Hypothalamus (tissue), 51 donors: Measurements from ENCODE around the gene PPARG.
A peak's percentile ranks its signal among the peaks of the same experiment; 100 is the strongest.
"Not testable (repeated sequence)": the region's sequence is repeated elsewhere in the genome, so short reads cannot be mapped to it uniquely, and the experiment has no call there.

Source experiments
- DNase-seq, 51 donors: peaks; one replicate each; lab custom pipeline; 2025; lab: John Stamatoyannopoulos, UW

The PPARG gene

DNA sequence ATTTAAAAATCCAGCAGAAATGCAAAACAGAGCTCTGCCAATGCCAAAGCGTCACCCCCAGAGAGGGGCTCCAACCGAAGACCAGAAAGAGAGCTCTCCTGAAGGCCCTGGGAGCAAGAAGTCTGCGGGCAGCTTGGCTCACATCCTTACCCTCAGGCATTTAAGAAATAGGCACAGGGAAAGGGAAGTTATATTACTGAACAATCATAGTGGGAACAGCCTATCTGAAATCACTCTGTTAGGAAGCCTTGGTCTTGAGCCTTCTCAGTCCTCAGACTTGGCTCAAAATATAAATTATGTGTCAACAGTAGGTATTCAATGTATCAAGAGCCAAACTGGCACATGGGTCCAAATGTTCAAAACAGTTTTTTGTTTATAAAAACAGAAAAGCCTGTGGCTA lies 10.3 kb upstream of the PPARG start:
- DNase-seq: no peak

DNA sequence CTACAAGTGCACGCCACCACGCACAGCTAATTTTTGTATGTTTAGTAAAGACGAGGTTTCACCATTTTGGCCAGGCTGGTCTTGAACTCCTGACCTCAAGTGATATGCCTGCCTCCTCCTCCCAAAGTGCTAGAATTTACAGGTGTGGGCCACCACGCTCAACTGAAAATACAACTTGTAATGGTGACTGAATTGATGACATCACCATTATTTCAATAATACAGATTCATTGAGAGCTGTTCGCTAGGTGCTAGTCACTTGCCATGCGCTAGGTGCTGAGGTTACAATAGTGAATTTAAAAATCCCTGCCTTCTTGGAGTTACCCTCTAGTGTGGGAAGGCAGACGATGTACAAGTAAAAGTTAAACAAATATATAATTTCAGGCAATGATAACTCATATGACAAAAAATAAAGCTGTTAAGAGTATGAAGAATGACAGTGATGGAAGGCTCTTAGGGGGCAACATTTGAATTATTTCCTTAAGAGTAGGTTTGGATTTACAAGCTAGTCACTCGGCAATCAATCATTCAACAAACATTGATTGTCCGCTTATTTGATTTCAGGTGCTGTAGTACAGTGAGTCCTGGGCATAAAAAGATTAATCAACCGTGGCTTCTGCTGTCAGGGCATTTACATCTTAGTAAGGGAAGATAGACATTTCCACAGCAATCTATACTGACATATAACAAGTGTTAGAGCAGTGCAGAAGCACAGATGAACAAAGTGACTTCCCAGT lies 9.1 kb upstream of the PPARG start:
- no peak for DNase-seq

DNA sequence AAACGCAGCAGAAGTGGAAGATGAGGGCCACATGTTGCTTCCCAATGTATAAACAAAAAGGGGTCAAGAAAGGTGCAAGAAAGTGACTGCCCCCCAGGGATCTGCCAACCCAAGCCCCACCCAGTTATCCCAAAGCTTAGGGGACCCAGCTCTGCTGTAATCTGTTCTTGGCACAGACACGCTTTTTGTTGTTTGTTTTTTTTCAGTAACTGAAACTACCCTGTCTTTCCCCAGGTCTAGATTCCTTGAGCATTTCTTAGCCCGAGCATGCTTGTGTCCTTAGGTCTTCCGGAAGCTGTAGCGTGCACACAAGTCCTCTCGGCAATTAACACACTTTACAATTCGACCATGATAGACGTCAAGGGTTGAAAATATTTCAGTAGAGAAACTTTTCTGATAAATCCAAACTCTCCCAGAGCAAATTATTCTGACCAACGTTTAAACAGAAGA lies 8.5 kb upstream of the PPARG start:
- no peak for DNase-seq

DNA sequence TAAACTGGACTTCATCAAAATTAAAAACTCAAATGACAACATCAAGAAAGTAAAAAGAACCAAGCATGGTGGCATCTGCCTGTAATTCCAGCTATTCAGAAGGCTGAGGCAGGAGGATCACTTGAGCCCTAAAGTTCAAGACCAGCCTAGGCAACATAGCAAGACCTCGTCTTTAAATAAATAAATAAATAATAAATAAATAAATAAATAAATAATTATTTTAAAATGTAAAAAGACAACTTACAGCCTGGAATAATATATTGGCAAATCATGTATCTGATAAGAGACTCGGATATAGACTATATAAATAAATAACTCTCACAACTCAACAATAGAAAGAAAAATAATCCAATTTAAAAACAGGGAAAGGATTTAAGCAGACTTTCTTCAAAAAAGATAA lies 4.3 kb upstream of the PPARG start:
- DNase-seq: no peak

DNA sequence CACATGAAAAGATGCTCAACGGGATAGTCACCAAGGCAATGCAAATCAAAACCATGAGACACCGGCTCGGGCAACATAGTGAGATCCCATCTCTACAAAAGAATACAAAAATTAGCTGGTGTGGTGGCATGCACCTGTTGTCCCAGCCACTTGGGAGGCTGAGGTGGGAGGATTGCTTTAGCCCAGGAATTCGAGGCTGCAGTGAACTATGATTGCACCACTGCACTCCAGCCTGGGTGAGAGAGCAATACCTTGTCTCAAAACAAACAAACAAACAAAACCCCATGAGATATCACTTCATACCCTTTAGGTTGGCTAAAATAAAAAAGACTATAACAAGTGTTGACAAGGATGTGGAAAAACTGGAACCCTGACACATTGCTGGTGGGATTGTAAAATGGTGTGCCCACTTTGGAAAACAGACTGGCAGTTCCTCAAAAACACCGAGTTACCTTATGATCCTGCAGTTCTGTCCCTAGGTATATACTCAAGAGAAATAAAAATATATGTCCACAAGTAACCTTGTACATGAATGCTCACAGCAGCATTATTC lies 3.8 kb upstream of the PPARG start:
- DNase-seq: no peak

DNA sequence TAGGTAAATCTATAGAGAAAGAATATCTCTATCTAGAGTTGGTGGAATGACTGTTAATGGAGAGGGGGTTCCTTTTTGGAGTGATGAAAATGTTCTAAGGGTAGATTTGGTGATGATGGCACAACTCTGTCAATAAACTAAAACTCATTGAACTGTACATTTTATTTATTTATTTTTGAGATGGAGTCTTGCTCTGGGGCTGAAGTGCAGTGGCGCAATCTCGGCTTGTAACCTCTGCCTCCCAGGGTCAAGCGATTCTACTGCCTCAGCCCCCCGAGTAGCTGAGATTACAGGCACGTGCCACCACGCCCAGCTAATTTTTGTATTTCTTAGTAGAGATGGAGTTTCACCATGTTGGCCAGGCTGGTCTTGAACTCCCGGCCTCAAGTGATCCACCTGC lies 3.1 kb upstream of the PPARG start:
- not testable (repeated sequence) for DNase-seq

DNA sequence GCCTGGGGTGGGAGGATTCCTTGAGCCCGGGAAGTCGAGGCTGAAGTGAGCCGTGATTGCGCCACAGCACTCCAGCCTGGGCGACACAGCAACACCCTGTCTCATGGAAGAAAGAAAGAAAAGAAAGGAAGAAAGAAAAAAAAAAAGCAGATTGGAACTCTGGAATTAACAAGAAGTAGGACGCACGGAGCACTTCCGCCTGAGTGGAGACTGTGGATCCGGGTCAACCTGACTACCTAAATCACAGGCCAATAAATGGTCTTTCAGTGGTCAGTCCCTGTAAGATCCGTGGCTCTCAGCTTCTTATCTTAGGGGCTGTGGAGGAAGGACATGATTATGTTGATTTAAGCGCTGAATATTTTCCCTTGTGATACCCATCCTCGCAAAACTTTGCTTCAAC lies 2.4 kb upstream of the PPARG start:
- no peak for DNase-seq

DNA sequence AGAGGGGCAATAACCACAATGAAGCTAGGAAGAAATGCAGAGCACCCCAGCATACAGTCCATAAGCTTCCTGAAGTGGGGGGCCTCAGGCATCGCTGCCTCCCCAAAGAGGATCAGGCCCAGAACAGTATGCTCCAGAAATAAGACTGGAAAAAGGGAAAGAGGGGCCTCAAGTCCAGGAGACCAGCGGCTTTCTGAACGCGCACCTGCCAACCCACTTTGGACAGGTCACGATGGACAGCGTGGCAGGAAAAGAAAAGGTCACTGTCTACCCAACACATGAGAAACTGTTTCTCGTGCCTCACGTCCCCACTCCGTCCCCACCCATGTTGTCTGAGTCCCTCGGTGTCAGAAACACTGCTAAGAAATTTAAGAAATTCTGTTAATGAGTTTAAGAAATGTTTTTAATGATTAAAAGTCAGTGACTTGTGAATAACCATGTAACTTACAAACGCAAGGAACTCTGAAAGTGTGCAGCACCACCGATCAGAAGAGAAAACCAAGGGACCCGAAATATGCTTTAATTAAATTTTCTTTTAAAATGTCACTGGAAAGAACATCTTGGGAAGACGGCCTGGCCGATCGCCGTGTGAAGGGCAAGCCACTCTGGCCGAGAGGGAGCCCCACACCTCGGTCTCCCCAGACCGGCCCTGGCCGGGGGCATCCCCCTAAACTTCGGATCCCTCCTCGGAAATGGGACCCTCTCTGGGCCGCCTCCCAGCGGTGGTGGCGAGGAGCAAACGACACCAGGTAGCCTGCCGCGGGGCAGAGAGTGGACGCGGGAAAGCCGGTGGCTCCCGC lies 1.7 kb upstream of the PPARG start:
- peak in 2 of 51 donors; percentile 9 to 11 for DNase-seq

DNA sequence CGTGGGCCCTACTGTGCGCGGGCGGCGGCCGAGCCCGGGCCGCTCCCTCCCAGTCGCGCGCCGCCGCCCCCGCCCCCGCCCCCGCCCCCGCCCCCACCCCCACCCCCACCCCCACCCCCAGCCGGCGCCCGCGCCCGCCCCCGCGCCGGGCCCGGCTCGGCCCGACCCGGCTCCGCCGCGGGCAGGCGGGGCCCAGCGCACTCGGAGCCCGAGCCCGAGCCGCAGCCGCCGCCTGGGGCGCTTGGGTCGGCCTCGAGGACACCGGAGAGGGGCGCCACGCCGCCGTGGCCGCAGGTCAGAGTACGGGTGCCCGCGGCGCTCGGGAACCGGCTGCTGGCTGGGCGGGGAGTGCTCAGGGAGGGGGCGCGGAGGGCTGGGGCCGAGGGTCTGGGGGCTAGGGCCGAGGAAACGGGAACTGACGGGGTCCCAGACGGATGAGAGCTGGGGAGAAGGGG lies 1.1 kb upstream of the PPARG start:
- peak in 2 of 51 donors; percentile 13 to 15 for DNase-seq

DNA sequence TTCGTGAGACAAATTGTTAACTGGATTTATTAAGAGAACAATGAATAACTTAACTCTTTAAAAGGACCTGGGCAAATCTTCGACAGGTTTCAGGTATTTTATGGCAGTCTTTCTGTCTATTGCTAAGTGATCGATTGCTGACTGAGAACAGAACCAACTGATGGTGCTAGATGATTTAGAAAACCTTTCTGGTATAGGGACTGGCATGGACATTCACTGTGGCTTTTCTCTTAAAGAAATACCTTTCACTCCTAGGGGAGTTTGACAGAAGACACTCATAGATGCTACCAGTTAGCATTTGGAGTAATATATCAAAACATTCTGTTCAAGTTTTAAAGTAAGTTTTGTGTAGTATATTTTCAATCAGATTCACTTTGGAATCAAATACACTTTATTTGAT lies 654 bp downstream of the PPARG start:
- DNase-seq: no peak

DNA sequence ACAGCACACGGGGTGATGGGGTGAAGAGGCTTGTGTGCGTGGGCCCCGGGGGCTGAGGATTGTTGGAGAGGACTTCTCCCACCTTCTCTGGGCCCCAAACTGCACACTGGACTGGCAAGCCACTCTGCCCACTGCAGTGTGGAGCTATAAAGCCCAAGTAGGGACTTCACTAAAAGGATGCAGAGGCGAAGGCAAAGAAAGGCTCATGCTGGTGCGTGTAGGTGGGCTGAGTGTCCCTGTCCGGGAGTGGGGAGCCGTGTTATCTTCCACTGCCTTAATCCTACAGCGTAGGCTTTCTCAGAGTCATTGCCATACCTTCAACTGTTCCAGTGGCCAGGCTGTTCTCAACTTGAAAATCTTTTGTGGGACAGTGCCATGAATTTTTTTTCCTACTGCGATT lies 3.9 kb downstream of the PPARG start:
- DNase-seq: no peak

DNA sequence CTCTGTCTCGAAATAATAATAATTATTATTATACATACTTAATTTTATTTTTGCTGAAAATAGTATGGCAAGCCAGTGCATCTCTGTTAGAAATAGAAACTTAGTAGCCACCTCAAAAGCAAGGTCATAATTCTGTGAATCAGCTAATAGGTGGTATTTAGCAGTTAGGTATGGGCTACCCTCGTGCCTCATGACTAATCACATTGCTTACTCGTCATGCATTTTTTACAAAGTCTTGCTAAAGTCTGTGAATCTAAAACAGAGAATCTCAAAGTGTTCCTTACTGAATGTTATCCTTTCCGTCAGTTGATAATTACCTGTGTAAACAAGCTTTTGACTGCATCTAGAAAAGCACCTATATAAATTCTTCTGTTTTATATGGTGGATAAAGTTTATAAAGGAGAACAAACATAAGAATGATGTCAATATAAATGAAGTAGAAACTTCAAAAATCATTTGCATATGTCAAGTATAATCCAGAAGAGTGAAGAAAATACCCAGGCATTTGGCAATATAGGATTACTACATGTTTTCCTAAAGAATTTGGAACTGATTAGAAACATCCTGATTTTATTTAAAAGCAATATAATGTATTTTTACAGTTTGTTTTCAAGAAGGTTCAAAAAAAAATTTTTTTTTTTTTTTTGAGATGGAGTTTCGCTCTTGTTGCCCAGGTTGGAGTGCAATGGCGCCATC lies 6.2 kb downstream of the PPARG start:
- DNase-seq: no peak

DNA sequence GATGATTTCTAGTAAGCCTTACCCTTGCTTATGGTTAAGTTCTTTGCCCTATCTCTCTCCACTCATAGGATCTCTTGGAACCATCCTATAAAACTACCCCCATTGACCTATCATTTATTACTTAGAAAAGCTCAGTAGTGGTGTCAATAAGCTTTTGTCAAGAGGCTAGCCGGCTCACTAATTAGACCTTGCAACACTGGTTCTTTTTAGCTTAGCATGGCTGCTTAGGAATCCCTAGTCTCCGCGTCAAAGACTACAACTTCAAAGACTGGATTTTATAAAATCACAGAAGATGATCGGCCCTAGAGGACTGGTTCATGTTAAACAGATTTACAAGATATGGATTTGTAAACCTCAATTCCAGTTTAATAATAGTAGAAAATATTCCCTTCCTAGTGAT lies 7.6 kb downstream of the PPARG start:
- DNase-seq: no peak

DNA sequence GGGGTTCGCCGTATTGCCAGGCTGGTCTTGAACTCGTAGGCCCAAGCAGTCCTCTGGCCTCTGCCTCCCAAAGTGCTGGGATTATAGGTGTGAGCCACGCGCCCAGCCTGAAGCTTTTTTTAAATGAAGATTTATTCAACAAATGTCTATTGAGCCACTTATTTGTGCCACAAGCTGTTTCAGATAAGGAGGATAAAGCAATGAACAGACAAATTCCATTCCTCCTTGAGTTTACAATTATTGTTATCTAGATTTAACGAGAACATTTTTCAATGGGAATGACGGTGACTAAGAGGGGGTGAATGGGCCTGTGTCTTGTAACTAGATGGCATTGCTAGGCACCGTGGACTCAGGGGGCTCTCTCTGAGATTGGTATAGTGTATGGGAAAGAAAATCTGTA lies 10.2 kb downstream of the PPARG start:
- DNase-seq: no peak

DNA sequence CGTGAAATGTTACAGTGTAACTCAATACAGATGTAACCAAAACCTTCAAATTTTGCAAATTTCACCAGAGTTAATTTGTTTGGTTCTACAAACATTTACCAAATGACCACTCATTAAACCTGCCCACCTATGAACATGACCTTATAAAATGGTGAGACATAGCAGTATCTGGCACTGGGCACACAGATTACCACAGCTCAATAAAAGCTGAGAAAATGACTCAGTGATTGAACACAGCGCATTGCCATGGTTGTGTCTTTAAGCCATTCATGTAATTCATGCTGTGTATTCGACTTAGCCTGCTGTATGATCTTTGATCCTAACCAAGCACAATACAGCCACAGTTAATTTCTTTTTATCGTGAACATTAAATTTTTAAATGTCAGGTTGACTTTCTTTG lies 11.3 kb downstream of the PPARG start:
- no peak for DNase-seq

DNA sequence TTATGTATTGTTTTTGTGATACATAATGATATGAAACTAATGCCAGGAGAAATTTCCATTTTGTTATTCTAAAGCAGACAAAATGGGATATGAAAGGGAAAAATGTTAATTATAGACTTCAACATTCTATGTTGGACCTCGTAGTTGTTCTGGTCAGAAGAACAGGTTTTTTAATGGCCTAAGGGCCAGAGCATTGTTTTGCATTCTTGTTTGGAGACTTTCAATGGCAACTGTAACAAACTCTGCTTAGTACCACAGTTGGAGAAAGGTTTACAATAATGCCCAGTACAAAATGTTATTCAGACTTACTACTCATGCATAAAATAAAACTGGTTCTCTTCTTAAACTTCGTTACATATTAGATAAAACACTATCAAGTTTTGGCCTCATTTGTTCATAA lies 12.2 kb downstream of the PPARG start:
- no peak for DNase-seq

DNA sequence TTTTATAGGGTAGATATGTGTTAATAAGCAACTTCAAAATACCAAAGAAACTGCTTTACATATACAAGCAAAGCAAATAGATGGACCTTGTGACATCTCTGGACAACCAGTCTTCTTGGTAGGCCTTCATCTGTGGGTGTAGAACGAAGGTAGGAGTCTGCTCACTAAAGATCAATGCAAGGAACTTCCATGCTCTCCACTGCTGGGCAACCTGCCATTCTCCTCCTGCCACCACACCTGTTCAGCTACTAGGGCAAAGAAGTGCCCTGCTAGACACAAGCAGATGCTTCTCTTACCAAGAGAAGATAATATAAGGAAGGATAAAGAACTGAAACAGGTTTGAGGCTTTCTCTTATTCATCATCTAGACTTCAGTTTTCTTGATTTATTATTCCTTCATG lies 12.6 kb downstream of the PPARG start:
- no peak for DNase-seq

DNA sequence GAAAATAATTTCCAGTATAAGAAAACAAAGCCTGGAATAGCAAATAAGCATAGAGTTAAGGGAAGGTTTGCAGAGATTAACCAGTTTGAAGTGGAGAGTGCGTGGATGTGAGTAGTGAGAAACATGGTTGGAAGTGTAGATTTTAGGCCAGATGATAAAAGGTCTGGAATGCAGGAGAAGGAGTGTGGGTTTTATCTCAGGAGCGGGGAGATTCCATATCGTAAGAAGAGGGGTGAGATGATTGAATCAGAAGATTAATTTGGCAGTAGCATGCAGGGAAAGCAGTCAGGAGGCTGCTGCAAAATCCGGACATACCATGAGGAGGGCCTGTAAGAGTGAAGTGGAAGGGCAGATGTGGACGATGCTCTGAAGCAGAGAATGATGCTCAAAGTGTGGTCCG lies 13.7 kb downstream of the PPARG start:
- DNase-seq: no peak

DNA sequence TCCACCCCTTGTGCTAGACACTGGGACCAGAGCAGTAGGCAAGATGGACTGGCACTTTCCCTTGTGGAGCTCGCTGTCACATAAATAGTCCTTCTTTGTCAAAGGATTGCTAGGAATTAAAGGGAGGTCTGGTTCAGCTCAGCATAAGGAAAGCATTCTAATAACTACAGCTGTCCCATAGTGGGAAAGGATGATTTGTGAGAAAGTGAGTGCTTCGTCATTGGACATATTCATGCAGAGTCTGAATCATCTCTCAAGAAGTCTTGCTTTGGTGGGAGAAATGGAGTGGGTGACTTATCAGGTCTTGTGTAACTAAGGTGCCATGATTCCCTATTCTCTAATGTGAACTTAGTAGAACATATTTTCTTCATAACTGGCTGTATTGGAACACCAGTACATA lies 14.7 kb downstream of the PPARG start:
- DNase-seq: no peak

DNA sequence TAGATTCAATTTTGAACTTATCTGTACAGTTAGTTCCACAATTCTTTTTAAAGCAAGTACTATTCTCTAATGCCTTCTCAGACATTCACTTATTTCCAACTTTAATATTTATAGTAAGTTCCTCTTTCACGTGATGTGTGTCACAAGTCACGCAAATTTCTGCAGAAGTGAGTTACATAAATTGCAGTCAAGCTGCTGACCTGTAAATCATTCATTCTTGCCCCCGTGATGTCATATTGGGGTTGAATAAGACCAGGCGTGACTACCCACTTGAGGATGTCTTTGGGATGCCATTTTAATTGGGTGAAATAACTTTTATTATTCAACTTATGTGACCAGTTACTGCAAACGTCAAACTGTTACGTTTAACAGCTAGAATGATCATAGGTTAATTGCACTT lies 15.1 kb downstream of the PPARG start:
- no peak for DNase-seq

DNA sequence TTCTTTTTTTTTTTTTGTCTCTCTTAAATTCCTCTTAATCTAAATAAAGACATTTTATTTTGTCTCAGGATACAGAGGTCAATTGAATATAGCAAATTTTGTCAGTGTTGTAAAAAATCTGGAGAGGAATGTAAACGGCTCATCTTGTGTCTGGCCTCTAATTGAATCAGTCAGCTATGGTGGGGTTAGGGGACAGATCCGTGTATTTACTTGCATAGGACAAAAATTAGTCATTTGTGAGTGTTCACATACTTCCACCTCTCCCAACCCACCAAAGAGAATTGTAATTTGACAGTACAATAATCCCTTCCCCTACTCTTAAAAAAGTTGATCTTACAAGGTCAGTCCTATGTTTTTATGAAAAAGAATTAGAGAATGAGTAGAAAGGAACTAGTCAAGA lies 18.3 kb downstream of the PPARG start:
- DNase-seq: no peak
